ENCODE data around the gene RAVER2. TPM values are rescaled to one million over a fixed set of nuclear protein-coding genes. Genes with fewer than 3 reads are reported as not detected.

The RAVER2 gene
- total RNA-seq, 1 experiment from 2014 or later: 11.4 TPM

- Histone ChIP-seq H3K27ac (ENCODE audit: low read length) (no peak overlapping the region), H3K36me3 (ENCODE audit: low read depth, low read length) (no peaks in the 10 kb centered on the region), H3K4me2 (ENCODE audit: low read length) (no peak overlapping the region), H3F3A (ENCODE audit: low read length, unreplicated experiment) (no peaks in the 10 kb centered on the region), H3K9ac (ENCODE audit: low read length) (no peak overlapping the region), H3K9me2 (replicated peaks; ENCODE audit: low read length) (no peaks in the 10 kb centered on the region), H3K4me1 (ENCODE audit: insufficient read depth, low read length) (no peaks in the 10 kb centered on the region), H3K9me3 (ENCODE audit: low read length) (no peaks in the 10 kb centered on the region), H3K79me2 (ENCODE audit: low read length) (no peaks in the 10 kb centered on the region), H2AFZ (ENCODE audit: low read length) (no peak overlapping the region), H3K4me3 (ENCODE audit: low read length) (no peak overlapping the region), H3K27me3 (ENCODE audit: low read length) (no peaks in the 10 kb centered on the region), H4K20me1 (ENCODE audit: low read length) (no peaks in the 10 kb centered on the region)
- TF ChIP-seq, protein P1, sequence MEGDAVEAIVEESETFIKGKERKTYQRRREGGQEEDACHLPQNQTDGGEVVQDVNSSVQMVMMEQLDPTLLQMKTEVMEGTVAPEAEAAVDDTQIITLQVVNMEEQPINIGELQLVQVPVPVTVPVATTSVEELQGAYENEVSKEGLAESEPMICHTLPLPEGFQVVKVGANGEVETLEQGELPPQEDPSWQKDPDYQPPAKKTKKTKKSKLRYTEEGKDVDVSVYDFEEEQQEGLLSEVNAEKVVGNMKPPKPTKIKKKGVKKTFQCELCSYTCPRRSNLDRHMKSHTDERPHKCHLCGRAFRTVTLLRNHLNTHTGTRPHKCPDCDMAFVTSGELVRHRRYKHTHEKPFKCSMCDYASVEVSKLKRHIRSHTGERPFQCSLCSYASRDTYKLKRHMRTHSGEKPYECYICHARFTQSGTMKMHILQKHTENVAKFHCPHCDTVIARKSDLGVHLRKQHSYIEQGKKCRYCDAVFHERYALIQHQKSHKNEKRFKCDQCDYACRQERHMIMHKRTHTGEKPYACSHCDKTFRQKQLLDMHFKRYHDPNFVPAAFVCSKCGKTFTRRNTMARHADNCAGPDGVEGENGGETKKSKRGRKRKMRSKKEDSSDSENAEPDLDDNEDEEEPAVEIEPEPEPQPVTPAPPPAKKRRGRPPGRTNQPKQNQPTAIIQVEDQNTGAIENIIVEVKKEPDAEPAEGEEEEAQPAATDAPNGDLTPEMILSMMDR (conservative IDR thresholded peaks at IDR 0.05; ENCODE audit: low read depth, low read length): no peak
- TF ChIP-seq EZH2 (IDR thresholded peaks at IDR 0.05; ENCODE audit: low read length, unreplicated experiment) (no peak), EZH2phosphoT487 (IDR thresholded peaks at IDR 0.05; ENCODE audit: borderline replicate concordance, low read length) (no peak)
- no TSS peak for BruUV-seq (replicated peaks)
- ChIA-PET CTCF (no interaction called here), POLR2A (ENCODE audit: unreplicated experiment) (no interaction called here)
- no peak for DNase-seq
- intact Hi-C loops (cut with micrococcal nuclease): no loop called here
- ATAC-seq: no peak
Observed at GRCh38 chr1:64798872-64799271, 54.0 kb downstream of the RAVER2 start.

DNA sequence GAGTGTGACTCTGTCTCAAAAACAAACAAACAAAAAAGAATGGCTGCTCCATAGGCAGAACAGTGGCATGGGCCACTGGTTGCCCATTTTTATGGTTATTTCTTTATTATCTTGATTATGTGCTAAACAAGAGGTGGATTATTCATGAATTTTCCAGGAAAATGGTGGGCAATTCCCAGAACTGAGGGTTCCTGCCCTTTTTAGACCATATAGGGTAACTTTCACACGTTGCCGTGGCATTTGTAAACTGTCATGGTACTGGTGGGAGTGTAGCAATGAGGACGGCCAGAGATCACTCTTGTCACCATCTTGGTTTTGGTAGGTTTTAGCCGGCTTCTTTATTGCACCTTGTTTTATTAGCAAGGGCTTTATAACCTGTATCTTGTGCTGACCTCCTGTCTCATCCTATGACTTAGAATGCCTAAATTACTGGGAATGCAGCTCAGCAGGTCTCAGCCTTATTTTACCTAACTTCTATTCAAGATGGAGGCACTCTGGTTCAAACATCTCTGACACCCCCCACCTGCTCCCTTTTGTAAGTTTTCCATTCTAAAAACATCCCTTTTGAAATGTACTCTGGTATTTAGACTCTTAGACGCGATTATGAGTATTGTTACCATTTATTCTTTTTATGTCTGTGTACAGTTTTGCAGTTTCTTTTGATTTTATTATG is 57.1 kb downstream of the RAVER2 start:
- BruUV-seq (replicated peaks): no TSS peak
- Histone ChIP-seq H3K79me2 (ENCODE audit: low read length) (no peaks in the 10 kb centered on the region), H3F3A (ENCODE audit: low read length, unreplicated experiment) (no peaks in the 10 kb centered on the region), H3K4me2 (ENCODE audit: low read length) (no peak overlapping the region), H3K9me2 (replicated peaks; ENCODE audit: low read length) (no peaks in the 10 kb centered on the region), H3K9ac (ENCODE audit: low read length) (no peak overlapping the region), H3K9me3 (ENCODE audit: low read length) (no peaks in the 10 kb centered on the region), H3K4me3 (ENCODE audit: low read length) (no peak overlapping the region), H3K27ac (ENCODE audit: low read length) (no peak overlapping the region), H2AFZ (ENCODE audit: low read length) (no peak overlapping the region), H3K27me3 (ENCODE audit: low read length) (no peaks in the 10 kb centered on the region), H4K20me1 (ENCODE audit: low read length) (no peaks in the 10 kb centered on the region), H3K4me1 (ENCODE audit: insufficient read depth, low read length) (no peaks in the 10 kb centered on the region), H3K36me3 (ENCODE audit: low read depth, low read length) (no peaks in the 10 kb centered on the region)
- TF ChIP-seq EZH2phosphoT487 (IDR thresholded peaks at IDR 0.05; ENCODE audit: borderline replicate concordance, low read length) (no peak), EZH2 (IDR thresholded peaks at IDR 0.05; ENCODE audit: low read length, unreplicated experiment) (no peak)
- TF ChIP-seq, protein P1 (conservative IDR thresholded peaks at IDR 0.05; ENCODE audit: low read depth, low read length): no peak
- intact Hi-C loops (cut with micrococcal nuclease): no loop called here
- ChIA-PET POLR2A (ENCODE audit: unreplicated experiment) (no interaction called here), CTCF (no interaction called here)
- ATAC-seq (no peak), DNase-seq (no peak)

DNA sequence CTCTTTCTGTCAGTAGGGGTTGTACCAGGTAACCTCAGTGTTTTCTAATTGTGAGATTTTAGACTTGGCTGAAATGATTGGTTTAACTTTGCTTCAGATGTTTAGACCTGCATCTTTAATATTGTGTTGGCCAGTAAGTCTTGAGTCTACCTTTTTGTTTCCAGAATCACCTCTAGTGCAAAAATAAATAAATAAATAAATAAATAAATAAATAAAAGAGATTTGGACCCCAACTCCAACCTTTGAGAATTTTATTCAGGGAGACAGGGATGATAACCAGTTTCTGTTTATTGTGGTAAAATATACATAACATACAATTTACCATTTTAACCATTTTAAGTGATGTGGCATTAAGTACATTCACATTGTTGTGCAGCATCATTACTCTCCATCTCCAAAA is 64.4 kb downstream of the RAVER2 start:
- ChIA-PET POLR2A (ENCODE audit: unreplicated experiment) (no interaction called here), CTCF (no interaction called here)
- Histone ChIP-seq H3K9me3 (ENCODE audit: low read length) (no peaks in the 10 kb centered on the region), H3K27me3 (ENCODE audit: low read length) (no peaks in the 10 kb centered on the region), H3K9ac (ENCODE audit: low read length) (no peak overlapping the region), H3K79me2 (ENCODE audit: low read length) (no peaks in the 10 kb centered on the region), H2AFZ (ENCODE audit: low read length) (no peak overlapping the region), H3K4me3 (ENCODE audit: low read length) (no peak overlapping the region), H3K9me2 (replicated peaks; ENCODE audit: low read length) (no peaks in the 10 kb centered on the region), H4K20me1 (ENCODE audit: low read length) (no peaks in the 10 kb centered on the region), H3K4me2 (ENCODE audit: low read length) (no peak overlapping the region), H3K4me1 (ENCODE audit: insufficient read depth, low read length) (no peaks in the 10 kb centered on the region), H3K27ac (ENCODE audit: low read length) (no peak overlapping the region), H3K36me3 (ENCODE audit: low read depth, low read length) (no peaks in the 10 kb centered on the region), H3F3A (ENCODE audit: low read length, unreplicated experiment) (no peaks in the 10 kb centered on the region)
- ATAC-seq (no peak), DNase-seq (no peak)
- no TSS peak for BruUV-seq (replicated peaks)
- TF ChIP-seq EZH2phosphoT487 (IDR thresholded peaks at IDR 0.05; ENCODE audit: borderline replicate concordance, low read length) (no peak), EZH2 (IDR thresholded peaks at IDR 0.05; ENCODE audit: low read length, unreplicated experiment) (no peak)
- TF ChIP-seq, protein P1 (conservative IDR thresholded peaks at IDR 0.05; ENCODE audit: low read depth, low read length): no peak
- intact Hi-C loops (cut with micrococcal nuclease): no loop called here
